Measurements from ENCODE around the gene TRAPPC6A.

- TF ChIP-seq FOXM1 (IDR thresholded peaks at IDR 0.05; ENCODE audit: borderline replicate concordance), result no peak
- no peak for TF ChIP-seq FOXK2 (IDR thresholded peaks at IDR 0.05)
- TF ChIP-seq HDGF (IDR thresholded peaks at IDR 0.05; ENCODE audit: borderline replicate concordance), result no peak
- TF ChIP-seq FOXA1 (IDR thresholded peaks at IDR 0.05), result no peak
- TF ChIP-seq BHLHE40 (IDR thresholded peaks at IDR 0.05; ENCODE audit: borderline replicate concordance), result no peak
Observed at GRCh38 chr19:45180936-45181335, 2.9 kb upstream of the TRAPPC6A start.
